ENCODE data around the gene FZR1. TPM values are rescaled to one million over a fixed set of nuclear protein-coding genes. Genes with fewer than 3 reads are reported as not detected.
A peak's percentile ranks its signal among the peaks of the same experiment; 100 is the strongest.

FZR1 gene
- total and polyA plus RNA-seq, 2 of the 4 experiments (the other 2 are of a cell fraction): 21.5 to 47.8 TPM

DNA sequence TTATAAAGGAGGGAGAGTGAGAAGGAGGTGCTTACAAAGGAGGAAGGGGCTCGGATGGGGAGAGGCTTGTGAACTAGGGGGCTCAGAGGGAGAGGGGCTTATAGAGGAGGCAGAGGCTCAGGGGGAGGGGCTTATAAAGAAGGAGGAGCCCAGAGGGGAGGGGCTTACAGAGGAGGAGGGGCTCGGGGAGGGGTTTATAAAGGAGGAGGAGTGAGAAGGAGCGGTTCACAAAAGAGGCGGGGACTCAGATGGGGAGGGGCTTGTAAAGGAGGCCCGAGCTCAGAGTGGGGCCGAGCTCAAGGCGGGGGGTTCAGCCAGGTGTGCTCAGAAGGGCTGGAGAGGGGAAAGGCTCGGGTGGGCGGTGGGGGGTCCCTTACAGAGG, 26.3 kb upstream of the FZR1 start:
- peak; percentile 18; the same call in 1 of the 2 replicates for ATAC-seq (ENCODE audit: low read depth)
- no peak overlapping the region for H2BK5ac ChIP-seq (ENCODE audit: low read depth, low read length, poor library complexity, severe bottlenecking)
- TF ChIP-seq RFX5 (IDR thresholded peaks at IDR 0.05; ENCODE audit: low read depth, low read length): no peak
- TF ChIP-seq, protein P1, sequence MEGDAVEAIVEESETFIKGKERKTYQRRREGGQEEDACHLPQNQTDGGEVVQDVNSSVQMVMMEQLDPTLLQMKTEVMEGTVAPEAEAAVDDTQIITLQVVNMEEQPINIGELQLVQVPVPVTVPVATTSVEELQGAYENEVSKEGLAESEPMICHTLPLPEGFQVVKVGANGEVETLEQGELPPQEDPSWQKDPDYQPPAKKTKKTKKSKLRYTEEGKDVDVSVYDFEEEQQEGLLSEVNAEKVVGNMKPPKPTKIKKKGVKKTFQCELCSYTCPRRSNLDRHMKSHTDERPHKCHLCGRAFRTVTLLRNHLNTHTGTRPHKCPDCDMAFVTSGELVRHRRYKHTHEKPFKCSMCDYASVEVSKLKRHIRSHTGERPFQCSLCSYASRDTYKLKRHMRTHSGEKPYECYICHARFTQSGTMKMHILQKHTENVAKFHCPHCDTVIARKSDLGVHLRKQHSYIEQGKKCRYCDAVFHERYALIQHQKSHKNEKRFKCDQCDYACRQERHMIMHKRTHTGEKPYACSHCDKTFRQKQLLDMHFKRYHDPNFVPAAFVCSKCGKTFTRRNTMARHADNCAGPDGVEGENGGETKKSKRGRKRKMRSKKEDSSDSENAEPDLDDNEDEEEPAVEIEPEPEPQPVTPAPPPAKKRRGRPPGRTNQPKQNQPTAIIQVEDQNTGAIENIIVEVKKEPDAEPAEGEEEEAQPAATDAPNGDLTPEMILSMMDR (conservative IDR thresholded peaks at IDR 0.05; ENCODE audit: low read depth, low read length): no peak
- no peak for TF ChIP-seq RAD21 (IDR thresholded peaks at IDR 0.05; ENCODE audit: low read length)
- dilution Hi-C loops (cut with HindIII; ENCODE audit: low sequenced_read_pairs, unreplicated experiment) (no loop called here), intact Hi-C loops (cut with micrococcal nuclease) (no loop called here), in situ Hi-C loops (cut with MboI; ENCODE audit: low sequenced_read_pairs) (loop anchor here (25.0 kb wide), 1 partner anchor 518 kb away; no protein-coding TSS in a partner anchor)
- H3K4me3 ChIP-seq (ENCODE audit: insufficient read depth, low read depth, low read length): no peak overlapping the region
- H4K91ac ChIP-seq (ENCODE audit: insufficient read depth, low read depth, low read length): no peak overlapping the region
- H3K9ac ChIP-seq (ENCODE audit: low read depth, low read length): no peak overlapping the region
- no TSS peak for BruUV-seq (replicated peaks)
- H4K8ac ChIP-seq (ENCODE audit: low read depth in 2 of 2, low read length in 2 of 2): no peak overlapping the region
- H3K18ac ChIP-seq (ENCODE audit: low read depth, low read length): no peak overlapping the region
- H2BK20ac ChIP-seq (ENCODE audit: low read depth, low read length): no peak overlapping the region
- H3K4ac ChIP-seq (ENCODE audit: low read depth, low read length): no peak overlapping the region
- no peak overlapping the region for H2AK9ac ChIP-seq (replicated peaks; ENCODE audit: low read depth, low read length, poor library complexity)
- WGBS, 2 experiments (ENCODE audit: extremely low coverage in 2 of 2, insufficient read length in 1 of 2): 42% methylated on average over 4 of the region's 9 CpGs; no CpG with 5 or more reads in 1 of the 2 experiments
- H3K4me1 ChIP-seq (ENCODE audit: control insufficient read depth, insufficient read depth, low read length): no peaks in the 10 kb centered on the region
- H2AFZ ChIP-seq (replicated peaks; ENCODE audit: low read length, poor library complexity): no peak overlapping the region
- H3K56ac ChIP-seq (ENCODE audit: extremely low read depth, insufficient read depth, low read length): no peak overlapping the region
- no peak for DNase-seq
- no peaks in the 10 kb centered on the region for H3K9me1 ChIP-seq (ENCODE audit: insufficient read depth, low read length)
- no peak overlapping the region for H4K5ac ChIP-seq (ENCODE audit: low read depth, low read length)
- H3K23ac ChIP-seq (ENCODE audit: low read depth, low read length): no peak overlapping the region
- no peak overlapping the region for H2BK120ac ChIP-seq (ENCODE audit: low read depth, low read length)
- no peaks in the 10 kb centered on the region for H3K79me1 ChIP-seq (ENCODE audit: low read depth in 1 of 2, low read length in 2 of 2)
- no peaks in the 10 kb centered on the region for H4K20me1 ChIP-seq (ENCODE audit: insufficient read depth, low read length)
- H3K9me3 ChIP-seq (ENCODE audit: control insufficient read depth, insufficient read depth, low read length): no peaks in the 10 kb centered on the region; the same call in 1 of the 2 replicates
- H2BK15ac ChIP-seq (ENCODE audit: low read depth, low read length): no peak overlapping the region
- CTCF ChIA-PET: interaction anchor here (0.6 to 1.5 kb wide), 2 partner anchors 125 to 175 kb away, joined by 3 to 4 read pairs; no protein-coding TSS in a partner anchor
- H3K27me3 ChIP-seq (ENCODE audit: control insufficient read depth, insufficient read depth, low read length): peaks cover 40% of the 10 kb centered on the region
- no peak overlapping the region for H3K14ac ChIP-seq (replicated peaks; ENCODE audit: low read depth, low read length)
- POLR2A ChIA-PET (ENCODE audit: unreplicated experiment): no interaction called here
- H3K27ac ChIP-seq (ENCODE audit: insufficient read depth, low read length): no peak overlapping the region
- H3K36me3 ChIP-seq (ENCODE audit: control insufficient read depth, insufficient read depth, low read length): no peaks in the 10 kb centered on the region
- H3K4me2 ChIP-seq (ENCODE audit: low read depth, low read length): no peak overlapping the region
- no peak overlapping the region for H2AK5ac ChIP-seq (ENCODE audit: low read depth, low read length)

All from IMR-90 (cell line).